Activated naive CD4-positive, alpha-beta T cell treated with Interleukin-2 at 50 U/mL for 16 hours (primary cell): ENCODE results near the gene REM1.
"Not testable (repeated sequence)": the region's sequence is repeated elsewhere in the genome, so short reads cannot be mapped to it uniquely, and the experiment has no call there.

Experiments
- DNase-seq: peaks from one replicate; pipeline ENCODE4 v3.0.0-alpha.2; 2020

REM1 gene, protein sequence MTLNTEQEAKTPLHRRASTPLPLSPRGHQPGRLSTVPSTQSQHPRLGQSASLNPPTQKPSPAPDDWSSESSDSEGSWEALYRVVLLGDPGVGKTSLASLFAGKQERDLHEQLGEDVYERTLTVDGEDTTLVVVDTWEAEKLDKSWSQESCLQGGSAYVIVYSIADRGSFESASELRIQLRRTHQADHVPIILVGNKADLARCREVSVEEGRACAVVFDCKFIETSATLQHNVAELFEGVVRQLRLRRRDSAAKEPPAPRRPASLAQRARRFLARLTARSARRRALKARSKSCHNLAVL

DNA sequence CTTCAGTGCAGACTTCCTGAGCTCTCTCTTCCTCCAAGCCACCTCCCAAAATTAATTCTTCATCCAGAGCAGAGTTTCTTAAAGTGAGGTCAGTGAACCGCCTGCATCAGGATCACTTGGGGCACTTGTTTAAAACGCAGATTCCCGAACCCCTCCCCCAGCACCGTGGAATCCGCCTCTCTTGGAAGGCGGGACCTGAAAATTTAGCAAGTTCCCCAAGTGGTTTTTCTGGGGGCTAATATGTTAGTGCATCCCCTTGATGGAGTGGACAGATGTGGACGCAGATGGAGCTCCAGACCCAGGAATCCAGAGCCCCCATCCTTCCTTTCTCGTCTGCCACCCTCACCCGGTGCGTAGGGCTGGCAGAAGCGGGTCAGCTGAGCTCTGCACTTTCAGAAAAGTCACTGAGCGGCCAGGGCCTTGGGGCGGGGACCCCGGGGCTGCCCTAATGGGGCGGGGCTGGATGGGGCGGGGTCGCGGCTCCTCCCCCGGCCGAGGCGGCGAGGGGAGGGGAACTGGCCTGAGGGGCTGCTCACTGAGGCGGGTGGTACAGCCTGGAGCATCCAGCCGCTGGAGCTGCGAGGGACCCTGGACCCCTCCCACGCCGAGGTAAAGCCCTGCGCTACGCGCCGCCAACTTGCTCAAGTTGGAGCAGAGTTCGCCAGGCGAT, at the start of gene REM1, which contains the start of gene DEFB124:
Gene REM1 (plus strand): TSS at position 531 of the 670 bp plus-strand sequence. CDS start 1,158 bp downstream, outside the sequence.
Gene DEFB124 (minus strand): TSS at position 370 of the 670 bp plus-strand sequence. CDS start 2,114 bp downstream, outside the sequence.
- DNase-seq: no peak

GRCh38 chr20:31425797-31426196, 49.3 kb upstream of the REM1 start:
- DNase-seq: no peak

GRCh38 chr20:31426891-31427551, 48.1 kb upstream of the REM1 start:
- not testable (repeated sequence) for DNase-seq

DNA sequence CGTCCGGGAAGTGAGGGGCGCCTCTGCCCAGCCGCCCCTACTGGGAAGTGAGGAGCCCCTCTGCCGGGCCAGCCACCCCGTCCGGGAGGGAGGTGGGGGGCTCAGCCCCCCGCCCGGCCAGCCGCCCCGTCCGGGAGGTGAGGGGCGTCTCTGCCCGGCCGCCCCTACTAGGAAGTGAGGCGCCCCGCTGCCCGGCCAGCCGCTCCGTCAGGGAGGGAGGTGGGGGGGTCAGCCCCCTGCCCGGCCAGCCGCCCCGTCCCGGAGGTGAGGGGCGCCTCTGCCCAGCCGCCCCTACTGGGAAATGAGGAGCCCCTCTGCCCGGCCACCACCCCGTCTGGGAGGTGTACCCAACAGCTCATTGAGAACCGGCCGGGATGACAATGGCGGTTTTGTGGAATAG, 47.5 kb upstream of the REM1 start:
- not testable (repeated sequence) for DNase-seq

GRCh38 chr20:31430568-31431115, 44.4 kb upstream of the REM1 start:
- DNase-seq: no peak

DNA sequence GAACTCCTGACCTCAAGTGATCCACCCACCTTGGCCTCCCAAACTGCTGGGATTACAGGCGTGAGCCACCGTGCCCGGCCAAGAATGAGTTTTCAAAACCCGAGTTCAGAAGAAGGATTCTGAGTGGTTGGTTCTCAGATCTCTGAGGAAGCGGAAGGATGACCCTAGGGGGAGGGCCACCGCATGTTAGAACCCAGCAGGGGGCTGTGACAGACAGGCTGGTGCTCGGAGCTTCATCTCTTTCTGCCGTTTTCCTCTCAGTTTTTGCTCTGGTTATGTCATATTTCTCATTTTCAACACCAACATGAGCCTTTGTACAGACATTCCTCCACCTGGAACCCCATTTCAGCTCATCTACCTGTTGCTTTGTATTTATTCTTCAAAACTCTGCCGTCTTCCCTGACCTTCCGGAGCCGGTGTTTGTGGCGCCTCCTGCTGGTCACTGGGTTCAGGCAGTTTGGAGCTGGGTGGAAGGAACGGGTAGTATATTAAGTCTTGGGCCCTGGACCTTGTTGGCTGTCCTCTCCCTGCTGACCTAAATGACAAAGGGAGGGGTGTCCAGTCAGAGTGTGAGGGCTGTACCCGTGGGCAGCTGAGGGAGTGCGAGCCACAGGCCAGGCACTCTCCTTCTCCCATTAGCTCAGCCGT, 35.0 kb upstream of the REM1 start, which contains the start of gene DEFB123:
Gene DEFB123 (plus strand): TSS at position 621 of the 648 bp plus-strand sequence. CDS start 67 bp downstream, outside the sequence.
- no peak for DNase-seq

DNA sequence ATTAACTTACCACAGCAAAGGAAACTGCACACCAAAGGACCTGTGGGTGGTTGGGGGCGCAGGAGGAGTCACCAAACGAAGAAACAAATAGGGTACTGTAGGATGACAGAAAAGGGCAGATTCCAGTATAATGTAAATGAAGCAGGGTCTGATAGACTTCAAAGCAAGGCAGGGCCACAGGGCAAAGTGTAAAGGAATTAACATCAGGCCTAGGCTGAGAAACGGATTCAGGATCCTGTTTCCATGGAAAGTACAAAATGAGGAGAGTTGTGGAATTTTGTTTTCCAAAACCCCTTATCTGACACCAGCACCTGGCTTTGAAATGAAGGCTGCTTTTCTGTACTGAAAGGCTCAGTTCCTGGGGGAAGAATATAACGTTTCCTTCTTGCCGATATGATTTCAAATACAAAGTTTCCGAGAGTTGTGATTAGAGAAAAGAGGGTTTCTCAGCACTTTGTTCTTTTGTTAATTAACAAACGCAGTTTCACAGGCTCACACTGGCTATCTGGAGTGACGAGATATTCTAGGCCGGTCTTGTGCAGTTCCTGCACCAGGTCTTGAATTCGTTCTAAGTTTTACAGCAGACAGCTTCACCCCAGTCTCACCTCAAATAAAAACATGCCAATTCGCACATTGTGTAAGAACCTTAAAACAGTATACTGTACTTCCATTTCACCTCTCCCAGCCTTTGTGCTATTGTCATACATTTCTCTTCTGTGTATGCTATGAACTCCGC, 28.8 kb upstream of the REM1 start:
- DNase-seq: no peak

DNA sequence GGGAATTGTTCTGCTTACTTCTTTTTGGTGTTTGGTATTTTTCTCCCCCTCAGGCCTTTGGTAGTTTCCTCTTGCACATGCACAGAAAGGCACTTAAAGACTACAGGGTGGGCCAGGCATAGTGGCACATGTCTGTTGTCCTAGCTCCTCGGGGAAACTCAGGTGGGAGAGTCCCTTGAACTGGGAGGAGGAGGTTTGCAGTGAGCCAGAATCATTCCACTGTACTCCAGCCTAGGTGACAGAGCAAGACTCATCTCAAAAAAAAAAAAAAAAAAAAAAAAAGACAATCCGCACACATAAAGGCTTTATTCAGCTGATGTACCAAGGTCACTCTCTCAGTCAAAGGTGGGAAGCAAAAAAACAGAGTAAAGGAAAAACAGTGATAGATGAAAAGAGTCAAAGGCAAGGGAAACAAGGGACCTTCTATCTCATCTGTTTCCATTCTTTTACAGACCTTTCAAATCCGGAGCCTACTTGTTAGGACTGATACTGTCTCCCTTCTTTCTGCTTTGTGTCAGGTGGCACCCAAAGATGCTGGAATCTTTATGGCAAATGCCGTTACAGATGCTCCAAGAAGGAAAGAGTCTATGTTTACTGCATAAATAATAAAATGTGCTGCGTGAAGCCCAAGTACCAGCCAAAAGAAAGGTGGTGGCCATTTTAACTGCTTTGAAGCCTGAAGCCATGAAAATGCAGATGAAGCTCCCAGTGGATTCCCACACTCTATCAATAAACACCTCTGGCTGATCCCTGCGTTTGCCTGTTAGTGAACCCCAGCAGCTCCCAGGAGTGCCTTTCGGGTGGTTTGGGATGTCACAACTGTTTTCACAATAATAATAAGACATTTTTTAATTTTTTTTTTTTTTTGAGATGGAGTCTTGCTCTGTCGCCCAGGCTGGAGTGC, 25.3 kb upstream of the REM1 start:
- DNase-seq: no peak

DNA sequence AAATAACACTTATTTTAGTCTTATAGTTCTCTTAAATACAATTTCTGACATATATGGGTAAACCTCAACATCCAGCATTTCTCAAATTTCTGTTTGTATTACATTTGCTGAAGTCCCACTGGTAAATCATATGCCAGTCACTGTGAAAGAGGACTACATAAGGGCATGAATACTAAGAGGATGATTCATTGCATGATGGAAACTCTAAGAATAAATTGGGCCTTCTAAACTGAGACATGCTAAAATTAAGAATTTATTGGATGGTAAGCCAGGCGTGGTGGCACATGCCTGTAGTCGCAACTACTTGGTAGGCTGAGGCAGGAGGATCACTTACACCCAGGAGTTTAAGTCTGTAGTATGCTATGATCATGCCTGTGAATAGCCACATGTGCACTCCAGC, 22.5 kb upstream of the REM1 start:
- DNase-seq: no peak

- DNase-seq: no peak
Measured at GRCh38 chr20:31454361-31454760, 20.7 kb upstream of the REM1 start.

GRCh38 chr20:31470946-31471345, 4.1 kb upstream of the REM1 start:
- DNase-seq: not testable (repeated sequence)

GRCh38 chr20:31472395-31473330, 2.4 kb upstream of the REM1 start:
- no peak for DNase-seq

DNA sequence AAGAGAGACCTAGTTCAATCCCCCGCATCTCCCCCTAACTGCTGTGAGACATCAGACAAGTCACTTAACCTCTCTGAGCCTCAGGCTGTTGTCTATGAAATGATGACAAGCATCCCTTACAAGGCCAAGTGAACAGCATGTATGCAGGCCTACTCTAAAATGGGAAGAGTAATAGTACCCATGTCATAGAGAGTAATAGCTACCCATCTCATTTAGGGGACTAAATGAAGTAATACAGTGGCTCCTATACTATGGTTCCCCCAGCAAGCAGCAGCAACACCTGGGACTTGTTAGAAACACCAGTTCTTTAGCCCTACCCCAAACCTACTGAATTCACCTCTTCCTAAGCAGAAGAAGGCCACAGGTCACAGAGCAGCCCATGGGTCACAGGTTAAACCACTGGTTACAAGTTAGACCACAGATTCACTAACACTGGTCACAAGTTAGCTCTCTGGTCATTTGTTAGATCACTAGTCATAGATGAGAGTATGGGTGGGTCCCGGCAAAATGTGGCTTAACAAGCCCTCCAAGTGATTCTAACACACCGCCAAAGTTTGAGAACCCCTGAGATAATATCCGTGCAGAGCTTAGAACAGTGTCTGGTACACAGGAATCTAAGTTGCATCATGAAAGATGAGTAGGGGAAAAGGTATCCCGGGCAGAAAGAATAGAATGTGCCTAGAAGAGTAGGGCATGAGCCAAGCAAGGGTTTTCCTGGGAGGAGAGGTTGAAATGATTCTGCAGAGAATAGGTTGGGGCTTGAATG, 1.6 kb upstream of the REM1 start:
- no peak for DNase-seq

DNA sequence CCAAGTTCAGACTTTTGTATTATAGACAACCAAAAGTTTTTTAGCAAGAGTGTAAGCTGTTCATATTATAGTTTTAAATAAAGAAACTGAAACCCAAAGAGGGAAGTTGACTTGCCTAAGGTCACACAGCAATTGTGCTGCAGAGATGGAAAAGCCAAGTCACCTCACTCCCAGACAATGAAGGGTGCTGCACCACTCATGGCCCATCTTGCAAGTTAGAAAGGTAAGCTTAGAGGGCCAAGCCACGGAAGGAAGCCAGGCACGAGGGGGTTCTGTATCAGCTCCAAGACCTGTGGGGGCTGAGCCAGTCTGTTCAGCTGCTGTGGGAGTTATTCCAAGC, 1.0 kb upstream of the REM1 start:
- no peak for DNase-seq

DNA sequence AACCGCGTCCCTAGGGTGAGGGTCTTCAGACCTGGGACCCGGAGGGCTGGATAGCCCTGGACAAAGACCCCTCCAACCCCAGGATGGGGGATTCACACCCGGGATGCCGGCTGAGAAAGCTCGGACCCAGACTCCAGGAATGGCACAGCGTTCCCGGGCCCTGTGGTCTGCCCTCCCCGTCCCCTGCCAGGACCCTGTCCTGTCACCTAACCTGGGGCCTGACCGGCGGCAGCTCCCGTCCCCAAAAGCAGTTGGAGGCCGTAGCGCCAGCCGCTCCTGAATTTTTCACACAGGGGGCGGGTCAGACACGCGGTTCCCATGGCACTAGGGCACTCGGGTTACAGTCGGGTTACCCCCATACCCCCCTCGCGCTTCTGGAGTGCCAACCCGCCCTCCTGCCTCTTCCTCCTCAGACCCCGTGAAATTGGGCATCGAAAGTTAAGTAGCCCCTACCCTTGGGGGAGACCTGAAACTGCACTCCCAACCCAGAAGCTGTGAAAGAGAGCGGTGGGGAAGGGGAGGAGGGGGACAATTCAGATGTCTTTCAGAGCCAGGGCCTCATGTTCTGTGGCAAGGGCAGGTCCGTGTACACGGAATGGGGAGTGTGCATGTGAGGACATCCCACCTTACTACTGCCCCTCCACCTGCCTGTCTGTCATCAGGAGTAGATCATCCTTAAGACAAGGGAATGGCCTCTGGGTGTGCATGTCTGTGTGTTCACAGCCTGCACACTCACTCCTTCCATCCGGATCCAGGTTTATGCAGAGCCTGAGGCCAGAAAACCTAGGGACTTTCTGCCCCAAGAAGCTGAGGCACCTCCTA, 595 bp downstream of the REM1 start:
- DNase-seq: no peak

GRCh38 chr20:31476294-31476585, 1.2 kb downstream of the REM1 start:
- no peak for DNase-seq

GRCh38 chr20:31476643-31477215, 1.6 kb downstream of the REM1 start:
- DNase-seq: no peak

DNA sequence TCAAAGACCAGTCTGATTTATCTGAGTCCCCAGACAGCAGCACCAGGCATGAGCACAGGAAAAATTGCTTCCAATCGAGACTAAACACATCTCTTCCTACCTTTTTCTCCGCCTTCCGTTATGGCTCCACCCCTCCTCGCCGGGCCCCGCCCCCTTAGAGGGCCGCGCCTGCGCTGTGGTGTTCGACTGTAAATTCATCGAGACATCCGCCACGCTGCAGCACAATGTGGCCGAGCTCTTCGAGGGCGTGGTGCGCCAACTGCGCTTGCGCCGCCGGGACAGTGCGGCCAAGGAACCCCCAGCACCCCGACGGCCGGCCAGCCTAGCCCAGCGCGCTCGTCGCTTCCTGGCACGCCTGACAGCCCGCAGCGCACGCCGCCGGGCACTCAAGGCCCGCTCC, 8.9 kb downstream of the REM1 start:
- no peak for DNase-seq
